ENCODE data around the gene NPHP4.

The NPHP4 gene

DNA sequence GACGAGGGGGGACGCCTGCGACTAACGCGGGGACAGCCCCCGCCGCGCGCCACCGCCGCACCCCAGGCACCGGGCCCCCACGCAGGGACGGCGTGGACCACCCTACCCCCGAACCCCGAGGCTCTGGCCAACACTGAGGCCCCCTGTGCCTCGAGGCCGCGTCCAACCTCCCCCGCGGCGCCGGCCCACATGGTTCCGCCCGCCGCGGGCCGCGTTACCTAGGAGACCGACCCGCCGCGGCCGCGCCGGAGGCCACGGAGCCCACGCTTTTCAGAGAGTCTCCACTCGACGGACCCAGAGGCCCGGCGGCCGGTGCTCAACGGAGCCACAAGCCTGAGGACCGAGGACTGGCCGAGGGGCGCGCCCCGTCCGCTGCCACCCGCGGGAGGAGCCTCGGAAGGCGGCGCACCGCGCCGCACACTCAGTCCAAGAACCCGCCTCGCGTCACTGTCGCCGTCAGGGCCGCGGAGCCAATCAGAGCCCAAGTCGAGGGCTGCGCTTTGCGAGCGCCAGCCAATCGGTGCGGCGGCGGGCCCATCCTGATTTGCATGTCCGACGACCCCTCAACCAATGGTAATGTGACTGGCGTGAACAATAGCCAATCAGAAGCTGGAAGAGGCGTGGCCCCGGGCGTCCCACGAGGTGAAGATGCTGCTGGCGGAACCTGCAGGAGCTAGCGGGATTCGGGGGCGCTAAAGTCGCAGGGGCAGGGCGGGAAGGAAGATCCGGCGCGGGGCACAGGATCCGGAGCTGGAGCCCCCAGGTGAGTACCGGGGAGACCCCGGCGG, at the start of gene NPHP4:
NPHP4 (minus strand) TSS at position 400 of the 788 bp plus-strand sequence. CDS start 6,136 bp downstream, outside the sequence.
- peak; percentile 98 to 100 for DNase-seq (ENCODE audit: low read depth in 2 of 2)

DNA sequence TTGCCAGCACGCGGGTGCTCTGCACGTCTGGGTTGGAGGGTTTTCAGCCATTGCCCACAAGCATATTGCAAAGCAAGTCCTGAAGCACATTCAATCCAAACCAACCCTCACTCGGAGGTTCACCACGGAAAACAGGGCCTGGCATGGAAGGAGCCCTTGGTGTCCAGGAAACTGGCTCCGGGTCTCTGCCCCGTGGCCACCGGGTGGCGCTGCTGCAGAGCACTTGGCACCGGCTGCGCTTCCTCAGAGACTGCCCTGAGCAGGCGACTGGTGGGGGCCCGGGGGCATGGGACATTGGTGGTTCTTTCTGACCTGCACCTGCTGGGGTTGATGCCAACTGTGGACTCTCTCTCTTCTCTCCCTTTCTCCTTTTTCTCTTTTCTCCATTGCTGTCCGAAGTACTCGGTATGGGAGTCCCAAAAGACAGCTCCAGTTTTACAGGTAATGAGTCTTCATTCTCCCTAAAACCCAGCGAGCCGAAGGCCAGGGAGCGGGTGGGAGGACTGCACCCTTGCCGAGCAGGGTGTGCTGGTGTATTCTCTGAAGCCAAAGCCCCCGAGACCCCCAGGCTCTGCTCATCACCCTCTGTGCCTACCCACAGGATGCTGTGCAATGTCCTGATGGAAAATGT, 49.3 kb upstream of the NPHP4 start:
- no peak for DNase-seq (ENCODE audit: low read depth in 2 of 2)

DNA sequence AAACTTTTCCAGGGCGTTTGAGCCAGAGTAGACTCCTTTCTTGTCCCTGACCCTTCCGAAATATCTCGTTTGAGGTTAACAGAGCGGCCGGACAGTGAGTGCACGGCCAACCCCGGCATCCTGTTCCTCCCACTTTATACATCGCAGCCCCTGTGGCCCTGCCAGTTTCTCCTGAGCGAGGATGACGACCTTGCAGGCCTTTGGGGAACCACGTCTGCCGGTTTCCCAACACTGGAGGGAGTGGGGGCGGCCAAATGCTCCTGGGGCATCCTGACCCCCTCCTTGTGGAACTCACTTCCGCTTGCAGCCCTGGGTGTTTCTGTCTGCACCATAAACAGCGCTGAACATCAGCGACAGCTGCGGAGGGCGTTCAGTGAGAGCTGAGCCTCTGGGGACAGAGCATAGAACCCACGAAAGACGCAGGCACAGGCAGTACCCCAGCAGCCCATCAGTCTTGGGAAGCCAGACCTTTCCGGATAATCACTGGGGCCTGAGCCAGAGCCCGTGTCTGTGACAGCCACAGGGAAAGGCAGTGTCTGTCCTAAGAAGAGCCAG, 48.7 kb upstream of the NPHP4 start:
- DNase-seq (ENCODE audit: low read depth in 2 of 2) = no peak

DNA sequence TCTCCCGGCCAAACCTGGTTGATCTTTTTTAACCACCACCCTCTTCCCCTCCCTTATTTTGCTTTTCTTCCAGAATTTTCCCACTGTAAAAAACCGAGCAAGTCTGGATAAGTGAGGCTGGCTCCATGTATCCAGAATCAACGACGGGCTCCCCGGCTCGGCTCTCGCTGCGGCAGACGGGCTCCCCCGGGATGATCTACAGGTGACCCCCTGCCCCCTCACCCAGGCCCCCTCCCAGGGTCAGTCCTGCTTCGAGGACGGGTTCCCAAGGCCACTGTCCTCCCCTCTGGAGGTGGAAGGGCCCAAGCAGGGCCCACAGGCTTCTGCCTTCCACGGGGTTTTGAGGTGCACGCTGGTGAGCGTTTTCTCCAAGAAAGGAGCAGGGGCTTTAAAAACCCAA, 48.2 kb upstream of the NPHP4 start:
- no peak for DNase-seq (ENCODE audit: low read depth in 2 of 2)

DNA sequence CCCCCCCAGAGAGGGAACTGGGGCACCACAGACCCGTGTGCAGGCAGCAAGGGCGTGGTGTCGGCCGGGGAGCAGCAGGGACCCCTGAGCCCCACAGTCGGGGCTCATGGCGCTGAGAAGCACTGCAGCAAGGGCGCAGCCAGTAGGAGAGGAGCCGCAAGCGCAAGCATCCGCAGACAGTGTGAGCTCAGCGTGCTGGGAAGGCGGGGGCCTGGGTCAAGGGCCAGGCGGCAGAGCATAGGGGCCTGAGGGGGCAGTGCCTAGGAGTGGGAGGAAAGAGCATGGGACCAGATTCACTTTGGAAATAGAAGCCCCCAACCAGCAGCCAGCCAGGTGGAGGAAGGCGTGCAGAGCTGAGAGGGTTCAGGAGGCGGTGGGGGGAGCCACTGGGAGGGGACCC, 46.8 kb upstream of the NPHP4 start:
- DNase-seq (ENCODE audit: low read depth in 2 of 2) = no peak

DNA sequence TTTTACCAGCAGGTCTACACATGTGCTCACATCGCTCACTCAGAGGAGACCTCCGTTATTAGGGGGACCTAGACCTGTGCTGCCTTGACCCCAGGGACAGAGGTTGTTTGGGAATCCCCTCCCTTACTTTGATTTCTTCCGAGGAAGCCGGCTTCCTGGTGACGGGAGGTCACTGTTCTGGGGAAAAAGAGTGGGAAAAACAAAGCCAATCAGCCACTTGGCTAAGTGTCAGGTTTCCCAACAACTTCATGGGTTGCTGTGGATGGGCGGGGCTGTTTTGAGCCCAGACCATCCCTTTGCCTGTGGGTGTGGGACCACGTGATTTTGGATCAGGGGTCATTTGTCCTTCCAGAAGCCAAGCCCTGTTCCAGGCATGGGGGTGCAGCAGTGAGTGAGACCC, 46.4 kb upstream of the NPHP4 start:
- DNase-seq (ENCODE audit: low read depth in 2 of 2) = no peak

DNA sequence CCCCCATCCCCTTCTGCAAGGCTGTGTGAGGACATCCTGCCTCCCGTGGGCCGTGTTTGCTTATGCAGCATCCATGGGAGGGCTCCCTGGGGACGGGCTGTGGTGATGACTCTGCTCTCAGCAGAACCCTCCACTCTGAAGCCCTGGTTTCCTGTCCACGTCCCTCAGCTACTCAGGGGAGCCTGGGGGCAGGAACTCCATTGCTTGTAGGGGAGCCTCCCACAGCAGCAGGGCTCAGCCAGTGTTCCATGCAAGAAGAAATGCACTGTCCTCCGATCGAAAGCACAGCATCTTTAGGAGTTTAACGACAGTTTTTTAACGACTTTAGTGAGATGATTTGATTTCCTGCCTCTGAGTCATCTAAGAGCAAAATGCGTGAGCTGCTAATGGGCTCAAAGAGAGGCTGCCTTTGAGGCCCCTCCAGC, 45.1 kb upstream of the NPHP4 start:
- DNase-seq (ENCODE audit: low read depth in 2 of 2) = no peak

DNA sequence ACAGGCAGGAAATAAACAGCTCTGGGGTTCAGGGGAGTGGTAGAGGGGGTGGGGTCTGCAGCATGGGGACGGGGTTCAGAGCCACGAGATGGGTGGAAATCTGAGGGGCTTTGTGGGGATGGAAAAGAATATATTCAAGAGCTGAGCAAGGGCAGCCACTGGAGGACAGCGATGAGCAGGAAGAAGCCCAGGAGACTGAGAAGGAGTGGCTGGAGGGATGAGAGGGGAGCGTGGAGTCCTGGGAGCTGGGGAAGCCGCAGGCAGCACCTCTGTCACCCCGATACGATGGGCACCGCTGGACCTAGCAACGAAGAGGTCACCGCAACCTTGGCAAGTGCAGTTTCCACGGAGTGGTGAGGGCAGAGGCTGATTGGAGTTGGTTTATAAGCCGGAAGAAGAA, 43.5 kb upstream of the NPHP4 start:
- no peak for DNase-seq (ENCODE audit: low read depth in 2 of 2)

DNA sequence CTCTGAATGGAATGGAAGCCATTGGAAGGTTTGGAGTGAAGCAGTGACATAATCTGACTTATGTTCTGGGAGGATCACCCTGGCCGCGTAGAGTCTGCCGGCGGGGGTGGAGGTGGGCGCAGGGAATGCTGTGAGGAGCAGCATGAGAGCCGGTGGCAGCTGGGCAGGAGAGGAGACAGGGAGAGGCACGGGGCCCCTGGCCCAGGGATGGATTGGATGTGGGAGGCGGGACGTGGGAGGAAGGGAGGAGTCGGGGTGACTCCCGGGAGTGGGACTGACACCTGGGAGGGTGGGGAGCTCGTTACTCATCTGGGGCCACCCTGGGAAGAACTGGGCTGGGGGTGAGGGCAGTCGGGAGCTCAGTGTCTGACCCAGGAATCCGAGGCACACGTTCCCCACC, 43.1 kb upstream of the NPHP4 start:
- DNase-seq (ENCODE audit: low read depth in 2 of 2) = no peak

DNA sequence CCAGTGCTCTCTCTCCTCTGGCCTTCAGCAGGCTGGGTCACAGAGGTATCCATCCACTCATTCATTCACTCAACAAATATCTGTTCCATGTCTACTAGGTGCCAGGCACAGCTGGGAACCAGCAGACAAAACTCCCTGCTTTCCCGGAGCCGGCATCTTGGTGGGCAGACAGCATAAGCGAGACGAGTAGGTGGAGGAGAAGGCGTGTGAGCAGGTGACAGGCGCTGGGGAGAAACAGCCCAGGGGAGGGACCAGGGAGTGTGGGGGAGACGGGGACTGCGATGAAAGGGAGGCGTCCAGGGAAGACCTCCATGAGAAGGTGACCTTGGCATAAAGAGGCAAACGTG, 42.5 kb upstream of the NPHP4 start:
- DNase-seq (ENCODE audit: low read depth in 2 of 2) = no peak

DNA sequence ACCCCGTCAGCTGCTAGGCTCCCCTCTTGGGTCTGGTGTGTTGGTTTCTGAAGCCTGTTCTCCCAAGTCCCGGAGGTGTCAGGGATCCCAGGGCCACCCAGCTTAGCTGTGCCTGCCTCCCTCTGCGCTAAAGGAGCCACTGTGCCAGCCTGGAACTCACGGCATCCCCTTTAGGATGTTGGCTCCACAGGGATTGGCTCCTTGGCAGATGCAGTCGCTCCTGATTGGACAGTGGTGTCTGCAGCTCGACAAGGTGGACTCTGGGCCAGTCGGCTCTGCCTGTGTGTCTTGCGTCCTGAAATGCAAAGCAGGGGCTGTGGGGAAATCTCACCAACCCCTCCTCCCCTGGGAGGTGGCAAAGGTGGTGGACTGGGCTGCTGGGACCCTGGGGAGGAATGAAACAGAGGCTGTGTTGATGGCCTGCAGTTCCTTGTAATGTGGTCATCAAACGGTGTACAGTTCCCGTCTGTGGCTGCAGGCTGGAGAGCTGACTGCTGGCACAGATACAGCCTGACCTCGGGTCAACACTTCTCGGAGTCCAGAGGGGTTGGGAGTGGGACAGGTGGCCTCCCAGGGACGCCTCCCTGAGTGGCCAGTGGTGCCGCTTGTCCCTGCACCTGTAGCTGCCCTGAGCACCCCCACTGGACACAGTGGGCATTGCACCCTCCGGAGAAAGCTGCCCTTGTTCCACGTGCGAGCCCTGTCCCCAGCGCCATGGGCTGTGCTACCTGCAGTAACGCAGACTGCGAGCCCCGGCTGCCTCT, 41.9 kb upstream of the NPHP4 start:
- peak in 1 of 2 experiments; percentile 26 for DNase-seq (ENCODE audit: low read depth in 2 of 2)

DNA sequence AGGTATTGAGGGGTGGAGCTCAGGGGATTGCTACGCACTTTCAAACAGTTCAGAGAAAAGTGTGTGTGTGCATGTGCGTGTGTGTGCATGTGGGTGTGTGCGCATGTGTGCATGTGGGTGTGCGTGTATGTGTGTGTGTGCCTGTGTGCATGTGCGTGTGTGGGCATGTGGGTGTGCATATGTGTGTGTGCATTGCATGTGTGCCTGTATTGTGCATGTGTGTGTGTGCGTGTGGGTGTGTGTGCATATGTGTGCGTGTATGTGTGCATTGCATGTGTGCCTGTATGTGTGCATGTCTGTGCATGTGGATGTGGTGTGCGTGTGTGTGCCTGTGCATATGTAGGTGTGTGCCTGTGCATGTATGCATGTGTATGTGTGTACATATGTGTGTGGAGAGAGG, 40.9 kb upstream of the NPHP4 start:
- no peak for DNase-seq (ENCODE audit: low read depth in 2 of 2)

DNA sequence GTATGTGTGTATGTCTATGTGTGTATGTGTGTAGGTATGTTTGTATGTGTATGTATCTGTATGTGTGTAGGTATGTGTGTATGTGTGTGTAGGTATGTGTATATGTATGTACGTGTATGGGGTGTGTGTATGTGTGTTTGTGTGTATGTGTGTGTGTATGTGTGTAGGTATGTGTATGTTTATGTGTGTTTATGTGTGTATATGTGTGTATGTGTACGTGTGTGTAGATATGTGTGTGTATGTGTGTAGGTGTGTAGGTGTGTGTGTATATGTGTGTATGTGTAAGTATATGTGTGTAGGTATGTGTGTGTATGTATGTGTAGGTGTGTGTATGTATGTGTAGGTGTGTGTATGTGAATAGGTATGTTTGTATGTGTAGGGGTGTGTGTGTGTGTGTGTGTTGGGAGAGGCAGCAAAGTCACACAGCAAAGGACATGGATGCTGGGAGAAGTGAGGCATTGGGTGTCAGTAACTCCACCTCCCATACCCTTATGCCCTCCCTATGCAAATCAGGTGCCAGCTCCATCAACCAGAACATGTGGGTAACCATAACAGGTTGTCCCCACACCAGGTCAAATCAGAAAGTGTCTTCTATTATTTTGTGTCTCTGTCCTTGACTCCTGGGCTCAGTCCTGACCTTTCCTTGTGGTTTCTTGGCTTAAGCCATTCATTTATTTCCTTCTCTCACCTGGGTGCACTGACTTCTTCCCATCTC, 38.5 kb upstream of the NPHP4 start:
- no peak for DNase-seq (ENCODE audit: low read depth in 2 of 2)

DNA sequence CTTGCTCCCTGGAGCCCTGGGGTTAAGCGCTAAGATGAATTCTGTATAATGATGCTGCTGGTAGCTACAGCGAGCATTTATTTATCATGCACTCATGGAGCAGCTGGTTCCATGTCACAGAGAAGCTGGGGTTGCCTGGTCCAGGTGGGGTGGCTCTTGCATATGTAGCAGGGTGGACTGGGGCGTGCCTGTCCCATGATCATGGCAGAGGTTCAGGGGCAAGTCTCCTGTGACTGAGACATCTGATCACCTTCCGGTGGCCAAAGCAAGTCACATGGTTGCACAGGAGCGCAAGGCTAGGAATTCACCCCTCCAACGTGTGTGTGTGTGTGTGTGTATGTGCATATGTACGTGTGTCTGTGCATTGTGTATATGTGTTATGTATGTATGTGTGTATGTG, 37.9 kb upstream of the NPHP4 start:
- no peak for DNase-seq (ENCODE audit: low read depth in 2 of 2)

DNA sequence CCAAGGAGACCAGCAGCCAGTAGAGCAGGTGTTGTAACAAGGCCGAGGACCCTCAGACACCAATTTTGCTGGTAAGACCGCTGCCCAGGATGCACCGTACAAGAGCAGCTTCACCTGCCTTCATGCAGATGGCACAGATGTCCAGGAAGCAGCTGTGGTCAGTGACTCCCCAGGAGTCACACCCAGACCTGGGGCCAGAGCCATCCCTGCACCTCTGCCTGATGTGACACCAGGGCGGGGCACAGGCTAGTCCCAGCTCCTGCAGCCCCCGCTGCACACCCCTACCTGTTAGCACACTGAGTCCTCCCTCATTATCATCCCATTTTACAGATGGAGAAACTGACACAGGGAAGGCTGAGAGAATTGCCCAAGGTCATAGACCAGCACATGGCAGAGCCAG, 37.1 kb upstream of the NPHP4 start:
- no peak for DNase-seq (ENCODE audit: low read depth in 2 of 2)

DNA sequence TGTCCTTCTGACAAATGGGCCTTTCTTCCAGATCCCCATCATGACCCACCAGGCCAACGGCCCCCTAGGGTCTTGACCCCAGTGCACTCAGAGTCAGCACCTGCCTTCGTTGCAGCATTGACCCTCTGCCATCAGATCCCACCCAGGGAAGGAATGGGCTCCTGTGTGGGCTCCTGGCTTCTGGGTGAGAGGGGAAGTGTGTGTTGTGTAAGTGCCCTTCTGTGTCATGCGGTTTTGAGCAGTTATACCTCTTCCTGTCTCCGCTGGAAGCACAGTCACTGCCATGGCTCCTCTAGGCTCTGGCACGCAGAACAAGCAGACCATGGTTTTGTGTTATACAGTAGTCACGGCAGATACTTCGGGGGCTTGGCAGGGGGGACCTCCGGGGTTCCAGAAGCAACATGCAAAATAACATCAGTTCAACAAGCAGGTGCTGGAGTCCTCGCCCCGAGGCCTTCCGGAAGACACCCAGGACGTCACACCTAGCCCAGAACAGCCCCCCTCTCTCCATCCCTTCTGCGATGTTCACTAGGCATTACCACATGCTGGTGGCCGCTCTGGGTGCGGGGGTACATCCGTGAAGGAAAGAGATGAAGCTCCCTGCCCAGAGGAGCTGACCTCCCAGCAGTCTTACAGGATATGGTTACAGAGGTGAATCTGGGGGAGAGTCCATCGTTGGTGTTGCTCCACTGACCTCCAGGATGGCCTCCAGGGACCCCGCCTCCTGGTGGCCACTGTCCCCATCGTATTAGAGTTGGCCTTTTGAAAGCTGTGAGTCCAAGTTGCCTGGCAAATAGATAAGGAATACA, 36.0 kb upstream of the NPHP4 start:
- DNase-seq (ENCODE audit: low read depth in 2 of 2) = peak; percentile 39 to 50

DNA sequence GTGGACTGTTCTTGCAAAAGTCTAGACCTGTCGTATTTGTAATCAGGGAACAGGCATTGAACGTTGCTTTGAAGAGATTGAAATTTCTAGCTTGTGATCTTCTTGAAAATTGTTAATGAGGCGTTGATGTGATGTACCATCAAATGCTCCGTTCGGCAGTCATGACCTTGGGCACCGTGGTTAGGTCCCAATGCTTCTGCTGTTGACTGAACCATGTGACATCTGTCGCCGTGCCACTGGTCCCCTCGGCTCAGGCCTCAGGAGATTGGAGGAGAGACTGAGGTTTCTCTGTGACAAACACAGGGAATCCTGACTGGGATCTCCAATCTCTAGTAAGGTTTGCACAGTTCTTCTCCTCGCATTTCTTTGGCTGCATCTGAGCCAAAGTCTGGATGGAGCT, 35.4 kb upstream of the NPHP4 start:
- peak in 1 of 2 experiments; percentile 29 for DNase-seq (ENCODE audit: low read depth in 2 of 2)

DNA sequence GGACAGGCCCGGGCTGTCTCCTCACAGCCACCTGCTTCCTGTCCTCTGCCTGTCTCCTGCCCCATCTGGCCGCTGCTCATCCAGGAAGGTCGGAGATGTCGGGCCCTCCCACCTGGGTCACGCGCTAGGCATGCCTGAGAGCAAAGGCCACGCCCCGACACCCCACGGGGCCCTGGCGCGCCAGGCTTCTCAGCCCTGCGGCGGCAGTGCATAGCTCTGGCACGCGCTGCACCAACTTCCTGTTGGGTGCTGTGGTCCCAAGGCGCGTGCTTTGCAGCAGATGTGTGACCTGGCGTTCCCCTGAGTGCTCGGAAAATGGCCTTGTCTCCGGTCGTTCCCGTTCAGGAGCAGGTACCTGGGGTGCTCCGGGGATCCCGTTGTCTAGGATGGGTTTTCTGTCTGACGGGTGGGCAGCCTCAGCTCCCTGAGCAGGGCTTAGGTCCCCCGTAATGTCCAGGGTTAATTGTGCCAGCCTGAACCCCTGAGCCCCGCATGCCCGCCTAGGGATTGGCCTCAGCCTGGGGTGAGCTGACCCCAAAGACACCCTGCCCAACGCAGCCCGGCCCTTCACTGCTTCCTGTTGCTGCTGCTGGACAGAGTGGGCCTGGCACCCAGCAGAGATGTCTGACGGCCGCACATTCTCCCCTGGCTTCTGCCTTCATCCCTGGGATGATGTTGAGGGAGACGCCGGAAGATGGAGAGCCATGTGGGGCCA, 34.0 kb upstream of the NPHP4 start:
- peak; percentile 89 to 94 for DNase-seq (ENCODE audit: low read depth in 2 of 2)

DNA sequence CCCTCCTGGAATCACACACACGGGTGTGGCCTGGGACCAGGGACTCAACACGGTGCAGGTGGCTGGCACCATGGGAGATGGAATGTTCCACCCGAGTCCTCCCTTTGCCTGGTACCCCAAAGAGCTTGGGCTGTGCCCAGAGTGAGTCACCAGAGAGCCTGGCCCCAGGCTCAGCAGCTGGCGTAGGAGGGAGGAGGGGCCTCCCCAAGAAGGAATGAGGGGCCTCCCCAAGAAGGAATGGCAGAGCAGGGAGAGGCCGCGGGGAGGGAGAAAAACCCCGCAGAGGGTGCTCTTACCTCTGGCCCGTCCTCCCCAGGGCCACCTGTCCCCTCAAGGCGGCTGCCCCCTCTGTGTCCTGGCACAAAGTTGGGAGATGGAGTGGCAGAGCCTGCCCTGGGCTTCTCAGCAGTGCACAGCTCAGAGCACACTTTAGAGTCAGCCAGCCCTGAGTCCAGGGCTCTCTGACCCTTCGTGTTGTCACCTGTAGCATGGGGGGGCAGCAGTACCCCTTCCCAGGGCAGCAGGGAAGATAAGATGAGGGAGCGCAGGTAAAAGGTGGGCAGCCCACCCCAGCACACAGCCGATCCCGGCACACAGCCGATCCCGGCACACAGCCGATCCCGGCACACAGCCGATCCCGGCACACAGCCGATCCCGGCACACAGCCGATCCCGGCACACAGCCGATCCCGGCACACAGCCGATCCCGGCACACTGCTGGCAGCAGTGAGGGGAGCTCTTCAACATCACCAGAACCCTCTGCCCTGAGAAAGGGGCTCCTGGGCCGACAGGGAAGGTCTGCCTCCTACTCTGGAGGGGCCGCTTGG, 33.3 kb upstream of the NPHP4 start:
- DNase-seq (ENCODE audit: low read depth in 2 of 2) = no peak
